Measurements from ENCODE around the gene C1orf116.

Gene C1orf116

GRCh38 chr1:207034208-207034607 lies 1.7 kb upstream of the C1orf116 start:
- FAIRE-seq = no peak

GRCh38 chr1:207033302-207033701 lies 746 bp upstream of the C1orf116 start:
- FAIRE-seq = no peak

- no peak for FAIRE-seq
Measured at GRCh38 chr1:207031632-207032264, 808 bp downstream of the C1orf116 start.

GRCh38 chr1:207031016-207031415 lies 1.5 kb downstream of the C1orf116 start:
- FAIRE-seq = no peak

- FAIRE-seq = no peak
Measured at GRCh38 chr1:207030522-207031009, 2.0 kb downstream of the C1orf116 start.

- FAIRE-seq = no peak
Measured at GRCh38 chr1:207029701-207030521, 2.6 kb downstream of the C1orf116 start.

GRCh38 chr1:207028884-207029650 lies 3.5 kb downstream of the C1orf116 start:
- no peak for FAIRE-seq

GRCh38 chr1:207027921-207028320 lies 4.6 kb downstream of the C1orf116 start:
- no peak for FAIRE-seq

GRCh38 chr1:207027206-207027777 lies 5.3 kb downstream of the C1orf116 start:
- no peak for FAIRE-seq

GRCh38 chr1:207026104-207026534 lies 6.4 kb downstream of the C1orf116 start:
- FAIRE-seq = no peak

GRCh38 chr1:207025146-207025880 lies 7.2 kb downstream of the C1orf116 start:
- no peak for FAIRE-seq

GRCh38 chr1:207024202-207025145 lies 8.1 kb downstream of the C1orf116 start:
- no peak for FAIRE-seq

GRCh38 chr1:207022996-207023679 lies 9.4 kb downstream of the C1orf116 start:
- FAIRE-seq = no peak

- no peak for FAIRE-seq
Measured at GRCh38 chr1:207021876-207022596, 10.5 kb downstream of the C1orf116 start.

- no peak for FAIRE-seq
Measured at GRCh38 chr1:207021139-207021861, 11.3 kb downstream of the C1orf116 start.

- FAIRE-seq = no peak
Measured at GRCh38 chr1:207020709-207021107, 11.8 kb downstream of the C1orf116 start.

GRCh38 chr1:207020065-207020708 lies 12.4 kb downstream of the C1orf116 start:
- no peak for FAIRE-seq

- FAIRE-seq = no peak
Measured at GRCh38 chr1:207019661-207020060, 12.9 kb downstream of the C1orf116 start.

GRCh38 chr1:207019161-207019560 lies 13.4 kb downstream of the C1orf116 start:
- FAIRE-seq = no peak
